Pancreas (tissue), 10 donors: ENCODE measurements around the gene MARCHF9. TPM values are rescaled to one million over a fixed set of nuclear protein-coding genes. Genes with fewer than 3 reads are reported as not detected.

Source experiments
- ATAC-seq, 4 donors: fragments of 200-7000 bp; cut with Tn5 transposase; one replicate each; pipeline versions ENCODE4 v1.8.0 to v1.9.1; 2020; ENCODE audit warnings: mild to moderate bottlenecking in 4 of 4, moderate library complexity in 4 of 4
- DNase-seq, 6 donors: peaks; one replicate each; pipeline ENCODE4 v3.0.0-alpha.2; 2020
- FAIRE-seq: peaks from 2 replicates; lab custom pipeline; 2012; peaks lifted over from hg19 to GRCh38; lab: Jason Lieb, UNC
- H3K27ac ChIP-seq, 4 donors: fragments of 200-600 bp; sonication (generic); 1 replicate in 3 of 4; 2 replicates in 1 of 4; pipeline versions ENCODE4 v1.5.0 to v1.8.0; 2020
- H3K27me3 ChIP-seq, 4 donors: fragments of 200-600 bp; one replicate each; pipeline ENCODE4 v1.8.0; 2021
- H3K36me3 ChIP-seq, 3 donors: fragments of 200-600 bp; sonication (generic) in 1 of 3; one replicate each; pipeline versions ENCODE4 v1.5.0 to v1.8.0; 2020 to 2021
- H3K4me1 ChIP-seq, 3 donors: fragments of 200-600 bp; one replicate each; pipeline ENCODE4 v1.8.0; 2021
- H3K4me3 ChIP-seq, 4 donors: fragments of 200-600 bp; sonication (generic) in 2 of 4; one replicate each; pipeline versions ENCODE4 v1.5.0 to v1.8.0; 2020 to 2021
- H3K9me3 ChIP-seq, 4 donors: fragments of 200-600 bp; one replicate each; pipeline ENCODE4 v1.8.0; 2021
- CTCF ChIP-seq, 4 donors: fragments of 200-600 bp; sonication (generic) in 3 of 4; IDR thresholded peaks; one replicate each; pipeline versions ENCODE4 v1.5.0 to v1.8.0; 2021; ENCODE audit warnings: antibody characterized with exemption in 4 of 4
- WGBS, 2 donors: extraction: QIAGEN DNeasy Blood & Tissue Kit; methylation state at CpG; one replicate each; pipeline ENCODE4 v1.1.7; 2013; 5-methylcytosine and 5-hydroxymethylcytosine counted together
- intact Hi-C, 3 donors: fragments of 100-400 bp; cut with DNase I; formaldehyde crosslinking; loops; one replicate each; pipeline versions ENCODE4 v1.11.1 to v1.14.2; 2022
- polyA plus RNA-seq, 2 donors: library from polyadenylated mRNA; stranded (reverse); fragments of 200-250 nt; gene quantifications; one replicate each; pipeline ENCODE4 v1.2.3, GENCODE V29; 2013
- total RNA-seq, 6 donors: library from RNA; stranded (reverse); fragmentation: NEBNext Ultra II Directional in 4 of 6; extraction: Animal tissue kit (Norgen Biotek cat#: 25700) in 4 of 6; gene quantifications; one replicate each; pipeline versions ENCODE4 v1.2.1 to v1.2.4, GENCODE V29; 2021 to 2023
- donor health status: healthy with polysubstance abuse.
- donor health status: DM: no; HTN: no; CAD: no; lungs with moderate emphysema.
- donor health status: DM: no; HTN: no; CAD: no.
- donor health status: control.
- donor health status: control.
- donor health status: Bipolar disorder and iron deficiency.
- donor health status: DM: yes; HTN: yes; CAD: no.
- donor health status: DM: no; HTN: no; CAD: no.
- donor health status: DM: no; HTN: no; CAD: no.
- donor health status: DM: yes; HTN: yes; CAD: no.

MARCHF9 gene
- total and polyA plus RNA-seq, 8 donors, result 6.7 to 32.5 (median 8.0) TPM

DNA sequence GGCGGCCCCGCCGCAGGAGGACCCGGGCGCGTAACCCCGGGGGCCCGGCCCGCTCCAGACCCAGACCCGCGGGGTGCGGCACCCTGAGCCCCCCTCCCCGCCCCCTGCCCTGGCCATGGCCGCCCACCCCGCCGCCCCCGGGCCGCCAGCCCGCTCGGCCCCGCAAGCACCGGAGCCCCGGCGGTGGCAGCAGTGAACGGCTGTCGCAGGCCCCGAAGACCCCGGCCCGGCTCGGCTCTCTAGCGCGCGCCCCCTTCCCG, 221 bp downstream of the MARCHF9 start:
- intact Hi-C loops, result no loop called here
- peaks cover 0 to 5% (median 0%) of the 10 kb centered on the region in 3 donors for H3K36me3 ChIP-seq
- H3K4me1 ChIP-seq, result peaks cover 0 to 15% (median 14%) of the 10 kb centered on the region in 3 donors
- FAIRE-seq (no peak), DNase-seq (no peak), ATAC-seq (no peak)
- H3K4me3 ChIP-seq, result peak overlapping the region; percentile 57 to 75 (median 64)
- H3K9me3 ChIP-seq, result no peaks in the 10 kb centered on the region
- WGBS, 2 donors, result 0% methylated on average over 16 to 34 of the region's 34 CpGs
- no peaks in the 10 kb centered on the region for H3K27me3 ChIP-seq
- peak overlapping the region; percentile 35 to 63 (median 50) for H3K27ac ChIP-seq
- TF ChIP-seq CTCF (IDR thresholded peaks at IDR 0.05), result no peak

GRCh38 chr12:57755454-57756372, 810 bp downstream of the MARCHF9 start:
- peak in 2 of 4 donors; percentile 3 to 10 for ATAC-seq
- intact Hi-C loops, result no loop called here
- TF ChIP-seq CTCF (IDR thresholded peaks at IDR 0.05), result no peak
- Histone ChIP-seq H3K36me3 (no peaks in the 10 kb centered on the region), H3K4me3 (peak overlapping the region; percentile 57 to 75 (median 64)), H3K4me1 (peaks cover 0 to 15% (median 14%) of the 10 kb centered on the region in 3 donors), H3K27me3 (no peaks in the 10 kb centered on the region), H3K9me3 (no peaks in the 10 kb centered on the region), H3K27ac (peak overlapping the region; percentile 42 to 63 (median 50))
- FAIRE-seq, result no peak
- peak; percentile 53 to 90 (median 66) for DNase-seq
- 1 to 2% methylated on average over 45 to 76 of the region's 76 CpGs for WGBS, 2 donors

- DNase-seq (peak in 4 of 6 donors; percentile 38 to 76 (median 56)), ATAC-seq (no peak), FAIRE-seq (no peak)
- WGBS, 2 donors, result 30 to 38% methylated on average over 22 of the region's 22 CpGs
- Histone ChIP-seq H3K27ac (peak overlapping the region in 2 of 4 donors; percentile 42 to 63), H3K36me3 (no peaks in the 10 kb centered on the region), H3K27me3 (no peaks in the 10 kb centered on the region), H3K4me1 (peaks cover 0 to 14% (median 10%) of the 10 kb centered on the region in 3 donors), H3K9me3 (no peaks in the 10 kb centered on the region), H3K4me3 (peak overlapping the region in 2 of 4 donors; percentile 70 to 75)
- intact Hi-C loops, result no loop called here
- TF ChIP-seq CTCF (IDR thresholded peaks at IDR 0.05), result peak; percentile 32 to 58 (median 48)
These were observed 1.8 kb downstream of the MARCHF9 start for GRCh38 chr12:57756406-57757341.

DNA sequence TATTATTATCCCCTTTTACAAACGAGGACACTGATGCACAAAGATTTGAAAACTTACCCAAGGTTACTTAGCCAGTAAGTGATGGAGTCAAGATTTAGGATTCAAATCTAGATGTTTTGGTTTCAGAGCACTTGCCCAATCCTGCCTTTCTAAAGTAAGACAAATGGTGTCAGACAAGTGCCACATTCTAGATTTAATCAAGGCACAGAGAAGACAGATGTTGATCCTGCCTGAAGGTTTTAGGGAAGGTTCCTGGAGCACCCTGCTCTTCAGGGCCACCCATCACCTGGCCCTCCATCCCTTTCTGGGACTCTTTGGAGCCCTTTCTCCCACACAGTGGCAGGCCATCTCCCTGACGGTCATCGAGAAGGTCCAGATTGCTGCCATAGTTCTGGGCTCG, 2.9 kb downstream of the MARCHF9 start:
- no peaks in the 10 kb centered on the region for H3K36me3 ChIP-seq
- H3K27ac ChIP-seq, result no peak overlapping the region
- 92 to 93% methylated on average over 4 of the region's 4 CpGs for WGBS, 2 donors
- ATAC-seq (no peak), DNase-seq (no peak), FAIRE-seq (no peak)
- no peaks in the 10 kb centered on the region for H3K27me3 ChIP-seq
- intact Hi-C loops, result no loop called here
- H3K9me3 ChIP-seq, result no peaks in the 10 kb centered on the region
- TF ChIP-seq CTCF (IDR thresholded peaks at IDR 0.05), result no peak
- no peak overlapping the region for H3K4me3 ChIP-seq
- peaks cover 0 to 12% (median 8%) of the 10 kb centered on the region in 3 donors for H3K4me1 ChIP-seq
